Suprapubic skin (tissue), 3 donors: ENCODE results near the gene CTNNA2.

Source experiments
- EP300 ChIP-seq: sonication (generic); formaldehyde crosslinking; IDR thresholded peaks from one replicate; pipeline ENCODE4 v1.6.1; 2017; ENCODE audit warnings: antibody characterized with exemption
- POLR2A ChIP-seq, 2 donors: fragments of 450-650 bp; IDR thresholded peaks; one replicate each; pipeline ENCODE4 v1.6.1; 2017; ENCODE audit warnings: antibody characterized with exemption in 2 of 2, mild to moderate bottlenecking in 2 of 2, moderate library complexity in 2 of 2
- TF ChIP-seq, protein P1 (sequence below), 2 donors: fragments of 200-600 bp in 1 of 2; fragments of 450-650 bp in 1 of 2; sonication (generic) in 1 of 2; IDR thresholded peaks; one replicate each; pipeline ENCODE4 v1.5.1; 2016 to 2019; ENCODE audit warnings: antibody characterized with exemption in 2 of 2, mild to moderate bottlenecking in 1 of 2, moderate library complexity in 1 of 2

DNA sequence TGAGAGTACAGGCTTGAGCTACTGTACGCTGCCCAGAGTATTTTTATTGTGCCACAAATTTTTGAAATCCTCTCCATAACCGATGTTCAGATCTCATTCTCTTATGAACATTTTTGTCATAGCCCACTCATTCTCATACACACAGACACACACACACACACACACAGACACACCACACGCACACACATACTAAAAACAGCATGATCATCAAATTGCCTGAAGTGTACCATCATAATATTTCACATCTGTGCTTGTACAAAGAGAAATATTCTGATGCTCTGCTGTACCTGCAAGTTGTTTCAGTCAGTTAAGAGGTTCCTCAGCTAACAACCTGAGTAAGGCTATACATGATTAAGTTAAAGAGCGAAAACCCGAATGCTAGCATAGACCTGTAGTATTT is 696.6 kb downstream of the CTNNA2 start:
- TF ChIP-seq POLR2A (IDR thresholded peaks at IDR 0.05), result no peak
- TF ChIP-seq, protein P1, sequence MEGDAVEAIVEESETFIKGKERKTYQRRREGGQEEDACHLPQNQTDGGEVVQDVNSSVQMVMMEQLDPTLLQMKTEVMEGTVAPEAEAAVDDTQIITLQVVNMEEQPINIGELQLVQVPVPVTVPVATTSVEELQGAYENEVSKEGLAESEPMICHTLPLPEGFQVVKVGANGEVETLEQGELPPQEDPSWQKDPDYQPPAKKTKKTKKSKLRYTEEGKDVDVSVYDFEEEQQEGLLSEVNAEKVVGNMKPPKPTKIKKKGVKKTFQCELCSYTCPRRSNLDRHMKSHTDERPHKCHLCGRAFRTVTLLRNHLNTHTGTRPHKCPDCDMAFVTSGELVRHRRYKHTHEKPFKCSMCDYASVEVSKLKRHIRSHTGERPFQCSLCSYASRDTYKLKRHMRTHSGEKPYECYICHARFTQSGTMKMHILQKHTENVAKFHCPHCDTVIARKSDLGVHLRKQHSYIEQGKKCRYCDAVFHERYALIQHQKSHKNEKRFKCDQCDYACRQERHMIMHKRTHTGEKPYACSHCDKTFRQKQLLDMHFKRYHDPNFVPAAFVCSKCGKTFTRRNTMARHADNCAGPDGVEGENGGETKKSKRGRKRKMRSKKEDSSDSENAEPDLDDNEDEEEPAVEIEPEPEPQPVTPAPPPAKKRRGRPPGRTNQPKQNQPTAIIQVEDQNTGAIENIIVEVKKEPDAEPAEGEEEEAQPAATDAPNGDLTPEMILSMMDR (IDR thresholded peaks at IDR 0.05), result no peak
- no peak for TF ChIP-seq EP300
